ENCODE measurements around the gene HYAL3.

DNA sequence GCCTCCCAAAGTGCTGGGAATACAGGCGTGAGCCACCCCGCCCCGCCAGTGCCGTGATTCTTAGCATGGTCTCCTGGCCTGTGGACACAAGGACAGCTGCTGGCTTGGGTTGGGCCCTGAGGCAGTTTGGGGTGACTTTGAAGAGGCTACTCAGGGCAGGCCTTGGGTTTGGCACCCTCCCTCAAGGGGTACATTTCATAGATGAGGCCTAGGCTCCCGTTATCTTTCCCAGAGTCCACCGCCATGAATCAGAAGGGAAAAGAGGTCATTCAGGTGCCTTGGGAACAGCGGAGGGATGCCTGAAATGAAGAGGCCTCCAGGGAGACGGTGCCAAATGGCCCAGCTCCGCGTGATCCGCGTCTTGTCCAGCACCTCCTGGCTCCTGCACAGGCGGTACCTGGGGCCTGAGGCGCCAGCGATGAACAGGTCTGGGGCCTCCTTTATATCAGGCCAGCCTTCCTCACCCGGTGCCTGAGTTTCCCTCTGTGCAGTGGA lies 53.9 kb downstream of the HYAL3 start:
- TF ChIP-seq EP300 (IDR thresholded peaks at IDR 0.05) (no peak), POLR2A (IDR thresholded peaks at IDR 0.05) (no peak), POLR2AphosphoS5 (IDR thresholded peaks at IDR 0.05) (no peak)
- TF ChIP-seq, protein P1, sequence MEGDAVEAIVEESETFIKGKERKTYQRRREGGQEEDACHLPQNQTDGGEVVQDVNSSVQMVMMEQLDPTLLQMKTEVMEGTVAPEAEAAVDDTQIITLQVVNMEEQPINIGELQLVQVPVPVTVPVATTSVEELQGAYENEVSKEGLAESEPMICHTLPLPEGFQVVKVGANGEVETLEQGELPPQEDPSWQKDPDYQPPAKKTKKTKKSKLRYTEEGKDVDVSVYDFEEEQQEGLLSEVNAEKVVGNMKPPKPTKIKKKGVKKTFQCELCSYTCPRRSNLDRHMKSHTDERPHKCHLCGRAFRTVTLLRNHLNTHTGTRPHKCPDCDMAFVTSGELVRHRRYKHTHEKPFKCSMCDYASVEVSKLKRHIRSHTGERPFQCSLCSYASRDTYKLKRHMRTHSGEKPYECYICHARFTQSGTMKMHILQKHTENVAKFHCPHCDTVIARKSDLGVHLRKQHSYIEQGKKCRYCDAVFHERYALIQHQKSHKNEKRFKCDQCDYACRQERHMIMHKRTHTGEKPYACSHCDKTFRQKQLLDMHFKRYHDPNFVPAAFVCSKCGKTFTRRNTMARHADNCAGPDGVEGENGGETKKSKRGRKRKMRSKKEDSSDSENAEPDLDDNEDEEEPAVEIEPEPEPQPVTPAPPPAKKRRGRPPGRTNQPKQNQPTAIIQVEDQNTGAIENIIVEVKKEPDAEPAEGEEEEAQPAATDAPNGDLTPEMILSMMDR (IDR thresholded peaks at IDR 0.05): no peak

All from gastroesophageal sphincter (tissue), 3 donors.